HCT116 (cell line): ENCODE measurements around the gene KCTD10. TPM values are rescaled to one million over a fixed set of nuclear protein-coding genes. Genes with fewer than 3 reads are reported as not detected.

Experiments
- ATAC-seq: fragments of 200-7000 bp; cut with Tn5 transposase; 2 replicates; pipeline ENCODE4 v1.9.1; 2020; ENCODE audit warnings: mild to moderate bottlenecking, moderate library complexity
- BruUV-seq: library from RNA; stranded (reverse); fragments of 400-500 nt; replicated peaks from 2 replicates; lab custom pipeline; 2021; lab: Mats Ljungman, UMichigan
- CTCF ChIA-PET: fragments of 300-600 bp; sonication (Branson Sonifier 250); formaldehyde crosslinking; loops from one replicate; lab custom pipeline; 2021; ENCODE audit warnings: antibody characterized with exemption; lab: Charles Lee
- POLR2A ChIA-PET: fragments of 300-600, 350-600 bp; sonication (Branson Sonifier 250); formaldehyde crosslinking; loops from one replicate; lab custom pipeline; 2021; ENCODE audit warnings: antibody characterized with exemption; lab: Charles Lee
- RAD21 ChIA-PET, 2 experiments: fragments of 300-600 bp; sonication (Branson Sonifier 250); formaldehyde crosslinking; loops; one replicate each; lab custom pipeline; 2023; ENCODE audit warnings: low total read pairs in 2 of 2; ENCODE audit not compliant: uncharacterized antibody in 2 of 2, unreplicated experiment in 2 of 2, low non-redundant PET in 1 of 2; lab: Charles Lee
- DNase-seq: peaks from one replicate; pipeline ENCODE4 v3.0.0-alpha.2; 2010; ENCODE audit warnings: low read depth, low spot score
- H2AFZ ChIP-seq: fragments of 200-600 bp; shearing (Covaris generic), sonication (generic); 2 replicates; pipeline ENCODE4 v1.6.1; 2017; ENCODE audit warnings: low read depth, mixed run types, mixed read lengths, antibody characterized with exemption, low read length; ENCODE audit not compliant: poor library complexity, severe bottlenecking
- H3K27ac ChIP-seq: 2 replicates; pipeline ENCODE4 v1.5.1; 2012; ENCODE audit warnings: low read depth, low read length
- H3K27me3 ChIP-seq: fragments of 200-600 bp; sonication (generic); 2 replicates; pipeline ENCODE4 v1.6.1; 2016; ENCODE audit warnings: mixed run types, low read length, mixed read lengths; ENCODE audit not compliant: insufficient read depth
- H3K36me3 ChIP-seq, 2 experiments: fragments of 200-500 bp in 1 of 2; fragments of 200-600 bp in 1 of 2; sonication (Bioruptor generic) in 1 of 2; sonication (generic) in 1 of 2; 2 replicates each; pipeline versions ENCODE4 v1.5.1 to v1.6.1; 2014 to 2016; ENCODE audit warnings: low read length in 2 of 2, inconsistent platforms in 1 of 2, mixed read lengths in 1 of 2, mixed run types in 1 of 2; ENCODE audit not compliant: insufficient read depth in 2 of 2, control insufficient read depth in 1 of 2
- H3K4me1 ChIP-seq, 2 experiments: fragments of 200-600 bp in 1 of 2; sonication (generic) in 1 of 2; 2 replicates each; pipeline versions ENCODE4 v1.5.1 to v1.6.1; 2012 to 2017; ENCODE audit warnings: low read length in 2 of 2, inconsistent platforms in 1 of 2, mild to moderate bottlenecking in 1 of 2, mixed read lengths in 1 of 2, mixed run types in 1 of 2, moderate library complexity in 1 of 2; ENCODE audit not compliant: insufficient read depth in 2 of 2, control insufficient read depth in 1 of 2
- H3K4me2 ChIP-seq: fragments of 200-600 bp; sonication (generic); 2 replicates; pipeline ENCODE4 v1.6.1; 2017; ENCODE audit warnings: mixed run types, low read length, mixed read lengths
- H3K4me3 ChIP-seq, 2 experiments: fragments of 200-600 bp in 1 of 2; sonication (generic) in 1 of 2; replicated peaks in 1 of 2; 2 replicates each; pipeline ENCODE4 v1.5.1; 2011 to 2016; ENCODE audit warnings: low read length in 2 of 2, control low read depth in 1 of 2, low read depth in 1 of 2, mild to moderate bottlenecking in 1 of 2, mixed read lengths in 1 of 2, mixed run types in 1 of 2
- H3K79me2 ChIP-seq: fragments of 200-600 bp; sonication (generic); 2 replicates; pipeline ENCODE4 v1.6.1; 2017; ENCODE audit warnings: mild to moderate bottlenecking, mixed run types, low read length, moderate library complexity, mixed read lengths; ENCODE audit not compliant: insufficient read depth
- H3K9ac ChIP-seq: fragments of 200-600 bp; sonication (generic); 2 replicates; pipeline ENCODE4 v1.6.1; 2016; ENCODE audit warnings: low read length, mixed read lengths
- H3K9me2 ChIP-seq: fragments of 200-600 bp; sonication (generic), shearing (Covaris generic); 2 replicates; pipeline ENCODE4 v1.6.1; 2017; ENCODE audit warnings: mixed run types, mild to moderate bottlenecking, moderate library complexity; ENCODE audit not compliant: insufficient read depth
- H3K9me3 ChIP-seq, 2 experiments: fragments of 200-500 bp in 1 of 2; fragments of 200-600 bp in 1 of 2; sonication (Bioruptor generic) in 1 of 2; sonication (generic) in 1 of 2; 2 replicates each; pipeline ENCODE4 v1.6.1; 2014 to 2017; ENCODE audit warnings: low read length in 2 of 2, mixed read lengths in 2 of 2, inconsistent platforms in 1 of 2, low read depth in 1 of 2, mild to moderate bottlenecking in 1 of 2, mixed run types in 1 of 2, moderate library complexity in 1 of 2; ENCODE audit not compliant: control insufficient read depth in 1 of 2, insufficient read depth in 1 of 2
- H4K20me1 ChIP-seq: fragments of 200-600 bp; sonication (generic), shearing (Covaris generic); 2 replicates; pipeline ENCODE4 v1.6.1; 2017; ENCODE audit warnings: mixed run types, mild to moderate bottlenecking, moderate library complexity; ENCODE audit not compliant: insufficient read depth
- CBX3 ChIP-seq: IDR thresholded peaks from 2 replicates; pipeline ENCODE4 v1.6.1; 2012; ENCODE audit warnings: low read depth
- CEBPB ChIP-seq: IDR thresholded peaks from 2 replicates; pipeline ENCODE4 v1.6.1; 2012; ENCODE audit warnings: low read depth
- ELF1 ChIP-seq: IDR thresholded peaks from 2 replicates; pipeline ENCODE4 v1.6.1; 2012; ENCODE audit warnings: low read depth, borderline replicate concordance
- EZH2 ChIP-seq: fragments of 200-600 bp; sonication (generic); IDR thresholded peaks from 2 replicates; pipeline ENCODE4 v1.6.1; 2017; ENCODE audit warnings: antibody characterized with exemption, mixed run types
- FOSL1 ChIP-seq: IDR thresholded peaks from 2 replicates; pipeline ENCODE4 v1.6.1; 2012; ENCODE audit warnings: low read depth
- JUND ChIP-seq: IDR thresholded peaks from 2 replicates; pipeline ENCODE4 v1.6.1; 2012
- SIN3A ChIP-seq: IDR thresholded peaks from 2 replicates; pipeline ENCODE4 v1.6.1; 2012; ENCODE audit warnings: low read depth
- TCF7L2 ChIP-seq: IDR thresholded peaks from 2 replicates; pipeline ENCODE4 v1.7.0; 2011; ENCODE audit warnings: borderline replicate concordance, inconsistent platforms; ENCODE audit not compliant: insufficient read depth, insufficient read length; ENCODE audit errors: extremely low read depth
- ZFX ChIP-seq: fragments of 450-650 bp; IDR thresholded peaks from 2 replicates; pipeline ENCODE4 v1.6.1; 2017
- intact Hi-C: fragments of 100-400 bp; cut with micrococcal nuclease; formaldehyde crosslinking; loops from 2 replicates; pipeline ENCODE4 v1.10.0; 2022
- total RNA-seq: library from RNA; stranded (reverse); gene quantifications from one replicate; pipeline ENCODE4 v1.2.1, GENCODE V29; 2021; ENCODE audit not compliant: unreplicated experiment
- TF ChIP-seq, protein P1 (sequence below), 3 experiments: fragments of 200-600 bp in 1 of 3; sonication (generic) in 1 of 3; IDR thresholded peaks in 2 of 3; conservative IDR thresholded peaks in 1 of 3; 2 replicates each; pipeline ENCODE4 v1.5.1; 2012 to 2017; ENCODE audit warnings: low read depth in 2 of 3, low read length in 2 of 3, antibody characterized with exemption in 1 of 3, borderline replicate concordance in 1 of 3, control low read depth in 1 of 3, mild to moderate bottlenecking in 1 of 3, mixed read lengths in 1 of 3, mixed run types in 1 of 3, moderate library complexity in 1 of 3; ENCODE audit not compliant: insufficient read depth in 1 of 3

Gene KCTD10
- total RNA-seq, 1 experiment from 2014 or later: 34.7 TPM

- ChIA-PET RAD21 (no interaction called here), POLR2A (no interaction called here), CTCF (interaction anchor here (1.9 kb wide), 1 partner anchor 40 kb away, joined by 4 read pairs; no protein-coding TSS in a partner anchor)
- intact Hi-C loops: no loop called here
- ATAC-seq (no peak), DNase-seq (no peak)
- Histone ChIP-seq H3K9ac (no peak overlapping the region), H4K20me1 (0 out of 2 replicates have a peak, but pooled peaks cover 4% of the 10 kb centered on the region), H3K4me3 (no peak overlapping the region), H3K4me1 (peaks cover 6 to 9% of the 10 kb centered on the region in 2 experiments; a peak in 2 of 4 replicates), H3K4me2 (no peak overlapping the region), H3K9me3 (no peaks in the 10 kb centered on the region), H3K79me2 (peaks cover 85% of the 10 kb centered on the region), H2AFZ (no peak overlapping the region), H3K27ac (no peak overlapping the region), H3K9me2 (no peaks in the 10 kb centered on the region), H3K36me3 (peaks cover 5 to 15% of the 10 kb centered on the region in 2 experiments; a peak in 3 of 4 replicates), H3K27me3 (no peaks in the 10 kb centered on the region)
- TF ChIP-seq EZH2: no peak
- no TSS peak for BruUV-seq
Observed at GRCh38 chr12:109473006-109473405, 4.1 kb downstream of the KCTD10 start.

GRCh38 chr12:109469517-109469916, 7.6 kb downstream of the KCTD10 start:
- H3K9ac ChIP-seq: no peak overlapping the region
- H3K4me3 ChIP-seq: no peak overlapping the region
- H3K79me2 ChIP-seq: peaks cover 75% of the 10 kb centered on the region
- ChIA-PET POLR2A (no interaction called here), CTCF (no interaction called here), RAD21 (no interaction called here)
- H3K9me2 ChIP-seq: no peaks in the 10 kb centered on the region
- H3K27ac ChIP-seq: no peak overlapping the region
- TF ChIP-seq, protein P1, sequence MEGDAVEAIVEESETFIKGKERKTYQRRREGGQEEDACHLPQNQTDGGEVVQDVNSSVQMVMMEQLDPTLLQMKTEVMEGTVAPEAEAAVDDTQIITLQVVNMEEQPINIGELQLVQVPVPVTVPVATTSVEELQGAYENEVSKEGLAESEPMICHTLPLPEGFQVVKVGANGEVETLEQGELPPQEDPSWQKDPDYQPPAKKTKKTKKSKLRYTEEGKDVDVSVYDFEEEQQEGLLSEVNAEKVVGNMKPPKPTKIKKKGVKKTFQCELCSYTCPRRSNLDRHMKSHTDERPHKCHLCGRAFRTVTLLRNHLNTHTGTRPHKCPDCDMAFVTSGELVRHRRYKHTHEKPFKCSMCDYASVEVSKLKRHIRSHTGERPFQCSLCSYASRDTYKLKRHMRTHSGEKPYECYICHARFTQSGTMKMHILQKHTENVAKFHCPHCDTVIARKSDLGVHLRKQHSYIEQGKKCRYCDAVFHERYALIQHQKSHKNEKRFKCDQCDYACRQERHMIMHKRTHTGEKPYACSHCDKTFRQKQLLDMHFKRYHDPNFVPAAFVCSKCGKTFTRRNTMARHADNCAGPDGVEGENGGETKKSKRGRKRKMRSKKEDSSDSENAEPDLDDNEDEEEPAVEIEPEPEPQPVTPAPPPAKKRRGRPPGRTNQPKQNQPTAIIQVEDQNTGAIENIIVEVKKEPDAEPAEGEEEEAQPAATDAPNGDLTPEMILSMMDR (IDR thresholded peaks at IDR 0.05 in 2 of 3, conservative IDR thresholded peaks at IDR 0.05 in 1 of 3; ENCODE audit: borderline replicate concordance in 1 of 3, insufficient read depth in 1 of 3, low read depth in 2 of 3, low read length in 2 of 3): no peak
- TF ChIP-seq ZFX (no peak), ELF1 (no peak), CEBPB (no peak), FOSL1 (no peak), CBX3 (no peak), TCF7L2 (no peak), SIN3A (no peak), JUND (no peak)
- DNase-seq (no peak), ATAC-seq (no peak)
- no peak overlapping the region for H3K4me2 ChIP-seq
- no peaks in the 10 kb centered on the region for H3K9me3 ChIP-seq
- H3K36me3 ChIP-seq: peaks cover 5 to 19% of the 10 kb centered on the region in 2 experiments; a peak in 3 of 4 replicates
- intact Hi-C loops: no loop called here
- 0 out of 2 replicates have a peak, but pooled peaks cover 4% of the 10 kb centered on the region for H4K20me1 ChIP-seq
- no TSS peak for BruUV-seq
- peaks cover 3 to 9% of the 10 kb centered on the region in 2 experiments for H3K4me1 ChIP-seq
- no peaks in the 10 kb centered on the region for H3K27me3 ChIP-seq
- no peak overlapping the region for H2AFZ ChIP-seq
